ENCODE results near the gene IL2RA. TPM values are rescaled to one million over a fixed set of nuclear protein-coding genes. Genes with fewer than 3 reads are reported as not detected.
A peak's percentile ranks its signal among the peaks of the same experiment; 100 is the strongest.

Gene IL2RA
- total and polyA plus RNA-seq, 7 donors: 0.08 to 1.8 (median 0.20) TPM

DNA sequence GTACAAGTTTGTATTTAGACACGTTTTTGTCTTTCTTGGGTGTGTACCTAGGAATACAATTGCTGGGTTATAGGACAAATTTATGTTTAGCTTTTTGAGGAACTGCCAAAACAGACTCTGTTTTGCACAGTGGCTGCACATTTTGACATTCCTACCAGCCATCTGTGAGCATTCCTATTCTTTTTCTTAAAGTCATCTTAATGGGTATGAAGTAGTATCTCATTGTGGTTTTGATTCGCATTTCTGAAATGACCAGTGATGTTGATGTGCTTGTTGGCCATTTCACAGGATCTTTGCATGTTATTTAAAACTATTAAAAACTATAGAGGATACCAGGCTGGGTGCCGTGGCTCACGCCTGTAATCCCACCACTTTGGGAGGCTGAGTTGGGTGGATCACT is 52.2 kb downstream of the IL2RA start:
- intact Hi-C loops (cut with DNase I): no loop called here
- no peak overlapping the region for H3K4me3 ChIP-seq
- ATAC-seq (no peak), DNase-seq (no peak)
- H3K9me3 ChIP-seq: no peaks in the 10 kb centered on the region
- WGBS, 3 donors: 88 to 90% (median 89%) methylated on average over 4 of the region's 4 CpGs
- H3K27me3 ChIP-seq (ENCODE audit: insufficient read depth in 3 of 3, low read length in 2 of 3): peaks cover 0 to 6% (median 0%) of the 10 kb centered on the region in 3 donors
- no peak for TF ChIP-seq CTCF (IDR thresholded peaks at IDR 0.05)
- H3K36me3 ChIP-seq (ENCODE audit: insufficient read depth in 1 of 2, low read depth in 1 of 2): no peaks in the 10 kb centered on the region
- H3K4me1 ChIP-seq: no peaks in the 10 kb centered on the region
- no peak overlapping the region for H3K27ac ChIP-seq

DNA sequence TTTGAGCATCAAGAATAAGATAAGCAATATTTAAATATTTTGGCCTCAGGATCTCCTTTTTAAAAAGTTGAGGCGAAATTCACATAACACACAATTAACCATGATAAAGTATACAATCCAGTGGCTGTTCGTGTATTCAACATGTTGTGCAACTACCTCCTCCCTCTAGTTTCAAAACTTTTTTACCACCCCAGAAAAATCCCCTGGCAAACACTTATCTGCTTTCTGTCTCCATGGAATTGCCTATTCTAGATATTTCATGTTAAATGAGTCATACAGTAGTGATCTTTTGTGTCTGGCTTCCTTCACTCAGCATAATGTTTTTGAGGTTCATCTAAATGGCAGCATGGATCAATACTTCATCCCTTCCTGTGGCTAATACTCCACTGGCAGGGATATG is 53.0 kb downstream of the IL2RA start:
- ATAC-seq (peak in 1 of 4 donors; percentile 29), DNase-seq (no peak)
- Histone ChIP-seq H3K9me3 (no peaks in the 10 kb centered on the region), H3K27ac (no peak overlapping the region), H3K4me1 (no peaks in the 10 kb centered on the region), H3K36me3 (ENCODE audit: insufficient read depth in 1 of 2, low read depth in 1 of 2) (no peaks in the 10 kb centered on the region), H3K27me3 (ENCODE audit: insufficient read depth in 3 of 3, low read length in 2 of 3) (peaks cover 0 to 6% (median 0%) of the 10 kb centered on the region in 3 donors), H3K4me3 (peak overlapping the region; percentile 28)
- intact Hi-C loops (cut with DNase I): no loop called here
- whole genome bisulfite sequencing, 3 donors: 38 to 61% (median 49%) methylated on average over 2 of the region's 2 CpGs
- TF ChIP-seq CTCF (IDR thresholded peaks at IDR 0.05): no peak

DNA sequence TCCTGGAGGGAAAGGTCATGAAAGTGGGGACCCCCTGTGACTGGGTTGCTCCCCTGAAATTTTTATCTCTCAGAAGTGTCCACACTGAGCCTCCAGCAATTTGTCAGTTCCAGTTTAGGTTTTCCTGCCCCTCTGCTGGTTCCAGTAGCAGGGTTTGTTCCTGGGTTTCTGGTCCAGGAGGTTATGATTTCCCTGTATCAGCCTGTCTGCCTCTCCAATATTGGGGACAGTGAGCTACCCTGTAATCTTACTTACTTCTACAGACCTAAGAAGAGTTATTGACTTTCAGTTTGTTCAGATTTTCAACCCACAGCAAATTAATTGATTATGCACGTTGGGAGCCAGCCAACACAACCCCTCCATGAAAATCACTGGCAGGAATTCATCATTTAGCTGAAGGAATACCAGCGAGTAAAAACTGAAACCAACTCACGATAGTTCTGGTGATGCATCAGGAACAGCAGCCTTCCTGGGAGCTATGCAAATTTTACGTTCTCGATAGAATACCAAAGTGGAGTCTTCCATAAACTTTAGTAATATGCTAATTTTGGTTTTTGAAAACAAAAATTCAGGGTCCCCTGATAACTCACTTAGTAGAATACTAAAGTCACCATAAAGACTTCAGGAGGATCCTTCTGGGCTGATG is 53.5 kb downstream of the IL2RA start:
- Histone ChIP-seq H3K27ac (no peak overlapping the region), H3K4me1 (no peaks in the 10 kb centered on the region), H3K9me3 (no peaks in the 10 kb centered on the region), H3K4me3 (peak overlapping the region; percentile 28), H3K36me3 (ENCODE audit: insufficient read depth in 1 of 2, low read depth in 1 of 2) (no peaks in the 10 kb centered on the region), H3K27me3 (ENCODE audit: insufficient read depth in 3 of 3, low read length in 2 of 3) (peaks cover 0 to 6% (median 0%) of the 10 kb centered on the region in 3 donors)
- 30 to 52% (median 34%) methylated on average over 5 of the region's 5 CpGs for WGBS, 3 donors
- no peak for TF ChIP-seq CTCF (IDR thresholded peaks at IDR 0.05)
- ATAC-seq (no peak), DNase-seq (no peak)
- intact Hi-C loops (cut with DNase I): no loop called here

GRCh38 chr10:6006991-6007390 is 55.2 kb downstream of the IL2RA start:
- Histone ChIP-seq H3K4me1 (no peaks in the 10 kb centered on the region), H3K27ac (no peak overlapping the region), H3K36me3 (ENCODE audit: insufficient read depth in 1 of 2, low read depth in 1 of 2) (no peaks in the 10 kb centered on the region), H3K9me3 (no peaks in the 10 kb centered on the region), H3K4me3 (no peak overlapping the region), H3K27me3 (ENCODE audit: insufficient read depth in 3 of 3, low read length in 2 of 3) (peaks cover 0 to 6% (median 0%) of the 10 kb centered on the region in 3 donors)
- ATAC-seq (no peak), DNase-seq (no peak)
- TF ChIP-seq CTCF (IDR thresholded peaks at IDR 0.05): no peak
- intact Hi-C loops (cut with DNase I): no loop called here
- 46 to 100% (median 92%) methylated on average over 1 of the region's 1 CpG for WGBS, 3 donors

GRCh38 chr10:6006546-6006945 is 55.6 kb downstream of the IL2RA start:
- H3K27me3 ChIP-seq (ENCODE audit: insufficient read depth in 3 of 3, low read length in 2 of 3): peaks cover 0 to 6% (median 0%) of the 10 kb centered on the region in 3 donors
- DNase-seq: no peak
- intact Hi-C loops (cut with DNase I): no loop called here
- no peak overlapping the region for H3K4me3 ChIP-seq
- WGBS, 3 donors: 79 to 84% (median 84%) methylated on average over 3 of the region's 3 CpGs
- TF ChIP-seq CTCF (IDR thresholded peaks at IDR 0.05): no peak
- H3K36me3 ChIP-seq (ENCODE audit: insufficient read depth in 1 of 2, low read depth in 1 of 2): no peaks in the 10 kb centered on the region
- ATAC-seq: no peak
- H3K4me1 ChIP-seq: no peaks in the 10 kb centered on the region
- no peaks in the 10 kb centered on the region for H3K9me3 ChIP-seq
- no peak overlapping the region for H3K27ac ChIP-seq

Measured in psoas muscle (tissue), 8 donors.